Measurements from ENCODE around the gene CHPT1. TPM values are rescaled to one million over a fixed set of nuclear protein-coding genes. Genes with fewer than 3 reads are reported as not detected.

The CHPT1 gene
- total and polyA plus RNA-seq, 2 of the 13 experiments (the other 11 are each of a cell fraction or from before 2014, with no cell fraction given), result 117 to 178 TPM

GRCh38 chr12:101761350-101761749, 63.9 kb downstream of the CHPT1 start (continued):
- TF ChIP-seq, protein P1, sequence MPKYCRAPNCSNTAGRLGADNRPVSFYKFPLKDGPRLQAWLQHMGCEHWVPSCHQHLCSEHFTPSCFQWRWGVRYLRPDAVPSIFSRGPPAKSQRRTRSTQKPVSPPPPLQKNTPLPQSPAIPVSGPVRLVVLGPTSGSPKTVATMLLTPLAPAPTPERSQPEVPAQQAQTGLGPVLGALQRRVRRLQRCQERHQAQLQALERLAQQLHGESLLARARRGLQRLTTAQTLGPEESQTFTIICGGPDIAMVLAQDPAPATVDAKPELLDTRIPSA (CRISPR knock-in tag; IDR thresholded peaks at IDR 0.05; ENCODE audit: borderline replicate concordance), result no peak
- TF ChIP-seq ATF7-NPFF (CRISPR knock-in tag; IDR thresholded peaks at IDR 0.05; ENCODE audit: low read depth), result no peak
- TF ChIP-seq, protein P2, sequence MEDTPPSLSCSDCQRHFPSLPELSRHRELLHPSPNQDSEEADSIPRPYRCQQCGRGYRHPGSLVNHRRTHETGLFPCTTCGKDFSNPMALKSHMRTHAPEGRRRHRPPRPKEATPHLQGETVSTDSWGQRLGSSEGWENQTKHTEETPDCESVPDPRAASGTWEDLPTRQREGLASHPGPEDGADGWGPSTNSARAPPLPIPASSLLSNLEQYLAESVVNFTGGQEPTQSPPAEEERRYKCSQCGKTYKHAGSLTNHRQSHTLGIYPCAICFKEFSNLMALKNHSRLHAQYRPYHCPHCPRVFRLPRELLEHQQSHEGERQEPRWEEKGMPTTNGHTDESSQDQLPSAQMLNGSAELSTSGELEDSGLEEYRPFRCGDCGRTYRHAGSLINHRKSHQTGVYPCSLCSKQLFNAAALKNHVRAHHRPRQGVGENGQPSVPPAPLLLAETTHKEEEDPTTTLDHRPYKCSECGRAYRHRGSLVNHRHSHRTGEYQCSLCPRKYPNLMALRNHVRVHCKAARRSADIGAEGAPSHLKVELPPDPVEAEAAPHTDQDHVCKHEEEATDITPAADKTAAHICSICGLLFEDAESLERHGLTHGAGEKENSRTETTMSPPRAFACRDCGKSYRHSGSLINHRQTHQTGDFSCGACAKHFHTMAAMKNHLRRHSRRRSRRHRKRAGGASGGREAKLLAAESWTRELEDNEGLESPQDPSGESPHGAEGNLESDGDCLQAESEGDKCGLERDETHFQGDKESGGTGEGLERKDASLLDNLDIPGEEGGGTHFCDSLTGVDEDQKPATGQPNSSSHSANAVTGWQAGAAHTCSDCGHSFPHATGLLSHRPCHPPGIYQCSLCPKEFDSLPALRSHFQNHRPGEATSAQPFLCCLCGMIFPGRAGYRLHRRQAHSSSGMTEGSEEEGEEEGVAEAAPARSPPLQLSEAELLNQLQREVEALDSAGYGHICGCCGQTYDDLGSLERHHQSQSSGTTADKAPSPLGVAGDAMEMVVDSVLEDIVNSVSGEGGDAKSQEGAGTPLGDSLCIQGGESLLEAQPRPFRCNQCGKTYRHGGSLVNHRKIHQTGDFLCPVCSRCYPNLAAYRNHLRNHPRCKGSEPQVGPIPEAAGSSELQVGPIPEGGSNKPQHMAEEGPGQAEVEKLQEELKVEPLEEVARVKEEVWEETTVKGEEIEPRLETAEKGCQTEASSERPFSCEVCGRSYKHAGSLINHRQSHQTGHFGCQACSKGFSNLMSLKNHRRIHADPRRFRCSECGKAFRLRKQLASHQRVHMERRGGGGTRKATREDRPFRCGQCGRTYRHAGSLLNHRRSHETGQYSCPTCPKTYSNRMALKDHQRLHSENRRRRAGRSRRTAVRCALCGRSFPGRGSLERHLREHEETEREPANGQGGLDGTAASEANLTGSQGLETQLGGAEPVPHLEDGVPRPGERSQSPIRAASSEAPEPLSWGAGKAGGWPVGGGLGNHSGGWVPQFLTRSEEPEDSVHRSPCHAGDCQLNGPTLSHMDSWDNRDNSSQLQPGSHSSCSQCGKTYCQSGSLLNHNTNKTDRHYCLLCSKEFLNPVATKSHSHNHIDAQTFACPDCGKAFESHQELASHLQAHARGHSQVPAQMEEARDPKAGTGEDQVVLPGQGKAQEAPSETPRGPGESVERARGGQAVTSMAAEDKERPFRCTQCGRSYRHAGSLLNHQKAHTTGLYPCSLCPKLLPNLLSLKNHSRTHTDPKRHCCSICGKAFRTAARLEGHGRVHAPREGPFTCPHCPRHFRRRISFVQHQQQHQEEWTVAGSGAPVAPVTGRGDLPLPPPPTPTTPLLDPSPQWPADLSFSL (CRISPR knock-in tag; IDR thresholded peaks at IDR 0.05), result no peak

- H2AFZ ChIP-seq (ENCODE audit: low read length), result no peak overlapping the region
- WGBS (ENCODE audit: low lambda C conversion rate), result 100% methylated on average over 4 of the region's 4 CpGs
- DNase-seq (ENCODE audit: low spot score) (no peak), ATAC-seq (no peak), FAIRE-seq (no peak)
- H3K4me1 ChIP-seq (ENCODE audit: insufficient read depth, low read length), result no peaks in the 10 kb centered on the region
- no peaks in the 10 kb centered on the region for H3K27me3 ChIP-seq (ENCODE audit: control insufficient read depth in 1 of 2, insufficient read depth in 2 of 2, low read length in 2 of 2)
- H3K79me2 ChIP-seq (ENCODE audit: insufficient read depth, low read length), result no peaks in the 10 kb centered on the region
- CTCF ChIA-PET (ENCODE audit: low intra/inter-chr PET ratio, low total read pairs), result no interaction called here
- H3K4me2 ChIP-seq (ENCODE audit: low read depth, low read length), result no peak overlapping the region
- intact Hi-C loops (cut with micrococcal nuclease; ENCODE audit: unreplicated experiment), result no loop called here
- TF ChIP-seq ZNF703 (CRISPR knock-in tag; IDR thresholded peaks at IDR 0.05; ENCODE audit: borderline replicate concordance) (no peak), NFYC (CRISPR knock-in tag; IDR thresholded peaks at IDR 0.05) (no peak), ZNF18 (CRISPR knock-in tag; IDR thresholded peaks at IDR 0.05; ENCODE audit: insufficient replicate concordance) (no peak), FIP1L1 (IDR thresholded peaks at IDR 0.05; ENCODE audit: borderline replicate concordance, insufficient read depth, low read depth, low read length) (no peak), ZNF138 (CRISPR knock-in tag; IDR thresholded peaks at IDR 0.05; ENCODE audit: low read depth) (no peak), MEIS1 (CRISPR knock-in tag; IDR thresholded peaks at IDR 0.05; ENCODE audit: borderline replicate concordance) (no peak), TAF1 (CRISPR knock-in tag; IDR thresholded peaks at IDR 0.05) (no peak), ZNF253 (CRISPR knock-in tag; IDR thresholded peaks at IDR 0.05; ENCODE audit: borderline replicate concordance) (no peak), MED13 (CRISPR knock-in tag; IDR thresholded peaks at IDR 0.05) (no peak), ZNF746 (CRISPR knock-in tag; IDR thresholded peaks at IDR 0.05) (no peak), TGIF2 (CRISPR knock-in tag; IDR thresholded peaks at IDR 0.05) (no peak), SMAD1 (CRISPR knock-in tag; IDR thresholded peaks at IDR 0.05; ENCODE audit: borderline replicate concordance, low read depth) (no peak)
- H3K9ac ChIP-seq (ENCODE audit: insufficient read depth, low read depth, low read length), result no peak overlapping the region
- in situ Hi-C loops (cut with HindIII; ENCODE audit: extremely low pct_ligation_motif_present, low pct_unique_long_range_greater_than_20kb), result loop anchor here (25.0 kb wide), 1 partner anchor 349 kb away; the partner anchor contains the start of gene ARL1
- no peak overlapping the region for H3K27ac ChIP-seq (ENCODE audit: extremely low read length, insufficient read depth, low read length)
- H3K36me3 ChIP-seq (replicated peaks in 1 of 2; ENCODE audit: control insufficient read depth in 1 of 2, insufficient read depth in 2 of 2, low read length in 2 of 2), result peaks cover 2 to 9% of the 10 kb centered on the region in 2 experiments; a peak in 1 of 5 replicates
- H4K20me1 ChIP-seq (ENCODE audit: insufficient read depth, low read length), result no peaks in the 10 kb centered on the region
- no TSS peak for BruUV-seq (replicated peaks)
- H3K9me3 ChIP-seq (ENCODE audit: low read length), result no peaks in the 10 kb centered on the region
- POLR2A ChIA-PET, result no interaction called here
- H3K4me3 ChIP-seq (replicated peaks in 1 of 3; ENCODE audit: insufficient read depth in 1 of 3, low read depth in 2 of 3, low read length in 3 of 3), result no peak overlapping the region
These were observed 64.3 kb downstream of the CHPT1 start for GRCh38 chr12:101761781-101762180.
